C4-2B (cell line): ENCODE results near the gene KCNE5.
A peak's percentile ranks its signal among the peaks of the same experiment; 100 is the strongest.
"Not testable (repeated sequence)": the region's sequence is repeated elsewhere in the genome, so short reads cannot be mapped to it uniquely, and the experiment has no call there.

ENCODE experiments used
- H3K27ac ChIP-seq: fragments of 450-650 bp; 2 replicates; pipeline ENCODE4 v1.5.1; 2017
- ZFX ChIP-seq: fragments of 450-650 bp; IDR thresholded peaks from 2 replicates; pipeline ENCODE4 v1.6.1; 2017
- TF ChIP-seq, protein P1 (sequence below): fragments of 450-650 bp; conservative IDR thresholded peaks from 2 replicates; pipeline ENCODE4 v1.5.1; 2017; ENCODE audit warnings: mild to moderate bottlenecking

KCNE5 gene

DNA sequence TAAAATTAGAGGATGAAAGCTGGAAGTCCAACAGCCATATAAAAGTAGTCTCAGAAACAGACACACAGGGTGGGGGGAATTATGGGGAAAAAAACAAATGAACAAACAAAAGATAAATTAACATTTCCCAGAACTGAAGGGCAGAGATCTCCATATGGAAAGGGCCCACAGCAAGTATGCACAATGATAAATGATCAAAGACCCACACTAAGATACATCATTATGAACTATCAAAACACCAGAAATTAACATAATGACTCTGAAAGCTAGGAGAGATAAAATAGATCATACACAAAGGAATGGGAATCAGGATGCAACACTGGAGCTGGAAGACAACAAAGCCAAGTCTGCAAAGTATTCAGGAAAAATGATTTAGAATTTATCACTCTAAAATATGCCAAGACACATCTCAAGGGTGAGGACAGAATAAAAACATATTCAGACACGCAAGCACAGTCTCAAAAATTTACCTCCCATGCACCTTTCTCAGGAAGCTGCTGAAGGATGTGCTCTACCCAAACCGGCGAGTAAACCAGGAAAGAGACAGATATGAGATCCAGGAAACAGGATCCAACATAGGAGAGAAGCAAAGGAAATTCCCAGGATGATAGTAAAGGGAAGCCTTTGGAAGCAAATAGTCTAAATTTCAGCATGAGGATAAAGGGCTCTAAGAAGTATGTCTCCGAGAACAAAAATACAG is 30.7 kb upstream of the KCNE5 start:
- no peak for TF ChIP-seq ZFX
- TF ChIP-seq, protein P1, sequence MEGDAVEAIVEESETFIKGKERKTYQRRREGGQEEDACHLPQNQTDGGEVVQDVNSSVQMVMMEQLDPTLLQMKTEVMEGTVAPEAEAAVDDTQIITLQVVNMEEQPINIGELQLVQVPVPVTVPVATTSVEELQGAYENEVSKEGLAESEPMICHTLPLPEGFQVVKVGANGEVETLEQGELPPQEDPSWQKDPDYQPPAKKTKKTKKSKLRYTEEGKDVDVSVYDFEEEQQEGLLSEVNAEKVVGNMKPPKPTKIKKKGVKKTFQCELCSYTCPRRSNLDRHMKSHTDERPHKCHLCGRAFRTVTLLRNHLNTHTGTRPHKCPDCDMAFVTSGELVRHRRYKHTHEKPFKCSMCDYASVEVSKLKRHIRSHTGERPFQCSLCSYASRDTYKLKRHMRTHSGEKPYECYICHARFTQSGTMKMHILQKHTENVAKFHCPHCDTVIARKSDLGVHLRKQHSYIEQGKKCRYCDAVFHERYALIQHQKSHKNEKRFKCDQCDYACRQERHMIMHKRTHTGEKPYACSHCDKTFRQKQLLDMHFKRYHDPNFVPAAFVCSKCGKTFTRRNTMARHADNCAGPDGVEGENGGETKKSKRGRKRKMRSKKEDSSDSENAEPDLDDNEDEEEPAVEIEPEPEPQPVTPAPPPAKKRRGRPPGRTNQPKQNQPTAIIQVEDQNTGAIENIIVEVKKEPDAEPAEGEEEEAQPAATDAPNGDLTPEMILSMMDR = no peak
- H3K27ac ChIP-seq = no peak overlapping the region

DNA sequence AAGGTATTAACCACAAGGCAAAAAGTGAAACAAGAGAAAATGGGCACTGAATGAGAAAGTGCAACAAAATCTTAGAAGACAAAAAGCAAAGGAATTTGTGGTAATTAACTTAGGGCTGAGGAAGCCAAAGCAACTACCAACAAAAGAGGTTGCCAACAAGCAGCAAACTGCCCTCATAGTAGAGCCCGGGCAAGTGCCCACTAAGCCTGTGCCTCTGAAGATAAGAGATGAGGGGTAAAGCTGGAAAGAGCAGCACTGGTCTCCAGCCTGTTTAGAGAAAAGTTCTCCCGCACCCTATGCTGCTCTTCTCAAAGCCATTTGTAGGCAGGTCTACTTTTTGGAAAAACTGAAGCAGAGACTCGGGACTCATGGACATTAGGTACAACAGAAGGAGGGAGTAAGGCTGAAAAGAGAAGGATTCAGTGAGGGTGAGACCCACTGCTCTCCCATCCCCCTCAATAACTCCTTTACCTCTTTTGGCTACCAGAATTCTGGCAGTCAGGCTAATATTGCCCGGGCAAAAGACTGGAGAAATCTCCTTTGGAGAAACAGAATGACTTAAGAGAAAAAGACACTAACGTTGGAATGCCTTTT is 29.6 kb upstream of the KCNE5 start:
- H3K27ac ChIP-seq = no peak overlapping the region

DNA sequence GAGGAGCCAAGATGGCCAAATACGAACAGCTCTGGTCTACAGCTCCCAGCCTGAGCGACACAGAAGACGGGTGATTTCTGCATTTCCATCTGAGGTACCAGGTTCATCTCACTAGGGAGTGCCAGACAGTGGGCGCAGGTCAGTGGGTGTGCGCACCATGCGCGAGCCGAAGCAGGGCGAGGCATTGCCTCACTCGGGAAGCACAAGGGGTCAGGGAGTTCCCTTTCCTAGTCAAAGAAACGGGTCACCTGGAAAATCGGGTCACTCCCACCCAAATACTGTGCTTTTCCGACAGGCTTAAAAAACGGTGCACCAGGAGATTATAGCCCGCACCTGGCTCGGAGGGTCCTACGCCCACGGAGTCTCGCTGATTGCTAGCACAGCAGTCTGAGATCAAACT is 19.7 kb upstream of the KCNE5 start:
- not testable (repeated sequence) for H3K27ac ChIP-seq

More for the DNA sequence above, 29.6 kb upstream of the KCNE5 start:
- TF ChIP-seq, protein P1 = no peak

DNA sequence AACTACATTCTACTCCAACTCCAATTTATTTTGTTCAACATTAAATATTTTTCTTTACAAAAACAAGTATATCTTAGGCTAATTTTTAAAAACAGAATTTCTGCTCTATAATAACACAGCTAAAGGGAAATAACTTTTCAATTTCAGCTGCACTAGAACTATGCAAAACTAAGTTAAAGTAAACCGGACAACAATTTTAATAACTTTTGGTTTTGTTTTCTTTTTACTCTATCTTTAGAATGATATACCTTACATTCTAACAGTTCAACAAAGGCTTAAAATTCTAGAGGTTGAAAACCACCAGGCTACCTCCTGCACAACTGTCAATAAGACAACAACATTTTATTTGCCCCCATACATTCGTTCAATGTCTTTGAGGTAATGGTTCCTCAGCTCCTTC is 18.7 kb upstream of the KCNE5 start:
- no peak for TF ChIP-seq ZFX
- TF ChIP-seq, protein P1 = no peak

DNA sequence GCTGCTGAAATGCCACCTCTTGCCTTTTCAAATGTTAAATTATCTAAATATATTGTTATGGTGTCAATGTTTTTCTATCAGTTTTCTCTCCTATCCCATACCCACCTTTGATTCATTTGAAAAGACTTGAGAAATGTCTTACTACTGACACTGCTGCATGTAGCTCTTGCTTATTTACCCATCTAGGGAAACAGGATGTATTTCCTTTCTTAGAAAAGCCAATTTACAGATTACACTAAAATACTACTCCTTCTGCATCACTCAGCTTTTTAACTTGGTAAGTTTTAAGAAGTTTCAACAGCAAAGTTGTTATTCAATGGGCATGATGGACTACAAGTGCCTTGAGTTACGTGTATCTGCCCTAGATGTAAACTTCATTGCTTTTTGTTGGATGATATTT is 13.2 kb upstream of the KCNE5 start:
- no peak for TF ChIP-seq ZFX
- TF ChIP-seq, protein P1 = no peak
- no peak overlapping the region for H3K27ac ChIP-seq

More for the DNA sequence above, 18.7 kb upstream of the KCNE5 start:
- no peak overlapping the region for H3K27ac ChIP-seq

DNA sequence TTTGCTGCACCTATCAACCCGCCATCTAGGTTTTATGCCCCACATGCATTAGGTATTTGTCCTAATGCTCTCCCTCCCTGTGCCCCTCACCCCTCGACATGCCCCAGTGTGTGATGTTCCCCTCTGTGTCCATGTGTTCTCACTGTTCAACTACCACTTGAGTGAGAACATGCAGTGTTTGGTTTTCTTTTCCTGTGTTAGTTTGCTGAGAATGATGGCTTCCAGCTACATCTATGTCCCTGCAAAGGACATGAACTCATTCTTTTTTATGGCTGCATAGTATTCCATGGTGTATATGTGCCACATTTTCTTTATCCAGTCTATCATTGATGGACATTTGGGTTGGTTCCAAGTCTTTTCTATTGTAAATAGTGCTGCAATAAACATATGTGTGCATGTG is 12.5 kb upstream of the KCNE5 start:
- H3K27ac ChIP-seq = not testable (repeated sequence)

DNA sequence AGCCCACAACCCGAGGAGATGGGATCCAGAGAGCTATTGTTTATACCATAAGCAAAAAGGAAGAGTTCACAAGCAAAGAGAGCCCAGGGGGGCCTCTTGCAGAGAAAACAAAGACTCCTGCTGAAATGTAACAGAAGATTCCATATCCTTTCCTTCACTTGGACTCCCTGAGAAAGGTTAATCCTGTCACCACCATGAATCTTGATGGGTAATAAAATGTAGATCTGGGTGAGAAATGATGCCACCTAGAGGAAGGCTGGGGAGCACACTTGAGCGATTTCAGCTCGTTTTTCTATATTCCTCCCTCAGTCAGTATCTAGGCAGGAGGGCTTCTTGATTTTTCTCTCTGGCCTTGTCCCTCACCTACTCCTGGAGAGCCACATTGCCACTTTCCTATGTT is 10.2 kb upstream of the KCNE5 start:
- no peak overlapping the region for H3K27ac ChIP-seq
- TF ChIP-seq, protein P1 = peak; percentile 71
- TF ChIP-seq ZFX = no peak

DNA sequence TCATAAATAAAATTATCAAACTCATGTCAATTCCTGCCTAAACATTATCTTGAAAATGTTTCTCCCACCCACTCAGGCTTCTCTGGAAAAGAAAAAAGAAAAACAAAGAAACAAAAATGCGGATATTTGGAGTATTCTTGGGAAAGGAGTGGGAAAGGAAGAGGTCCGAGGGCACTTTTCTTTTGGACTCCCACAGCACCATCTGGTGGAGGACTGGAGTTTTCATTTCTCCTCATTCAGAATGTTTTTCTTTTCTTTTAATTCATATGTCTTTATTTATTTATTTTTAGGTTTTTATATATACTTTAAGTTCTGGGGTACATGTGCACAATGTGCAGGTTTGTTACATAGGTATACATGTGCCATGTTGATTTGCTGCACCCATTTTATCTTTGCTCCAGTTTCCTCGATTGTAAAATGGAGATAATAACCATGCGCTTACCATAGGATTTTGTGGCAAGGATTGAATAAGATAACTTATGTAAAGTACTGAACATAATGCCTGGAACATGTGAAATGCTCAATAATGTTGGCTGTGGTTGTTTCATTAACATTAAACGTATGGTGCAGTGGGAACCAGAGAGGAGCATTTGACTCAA is 8.0 kb upstream of the KCNE5 start:
- TF ChIP-seq, protein P1 = peak; percentile 64
- TF ChIP-seq ZFX = no peak
- no peak overlapping the region for H3K27ac ChIP-seq
